K562 (cell line): ENCODE data around the gene PYGO2. TPM values are rescaled to one million over a fixed set of nuclear protein-coding genes. Genes with fewer than 3 reads are reported as not detected.
A peak's percentile ranks its signal among the peaks of the same experiment; 100 is the strongest.

ENCODE experiments used
- CEBPG ChIP-seq, 3 experiments: fragments of 200-800 bp in 1 of 3; sonication (Bioruptor generic) in 1 of 3; sonication (generic) in 1 of 3; formaldehyde crosslinking in 1 of 3; IDR thresholded peaks in 2 of 3; conservative IDR thresholded peaks in 1 of 3; 2 replicates each; pipeline versions ENCODE4 v1.6.1 to v1.8.0; 2016 to 2022; ENCODE audit warnings: missing compliant biosample characterization in 2 of 3, missing genetic modification characterization in 2 of 3, mild to moderate bottlenecking in 1 of 3, missing genetic modification reagents in 1 of 3
- E2F6 ChIP-seq, 2 experiments: IDR thresholded peaks; 2 replicates each; pipeline ENCODE4 v1.6.1; 2011; ENCODE audit warnings: borderline replicate concordance in 1 of 2, control low read depth in 1 of 2, low read depth in 1 of 2, low read length in 1 of 2, mild to moderate bottlenecking in 1 of 2, mixed read lengths in 1 of 2, moderate library complexity in 1 of 2; ENCODE audit not compliant: insufficient read depth in 1 of 2, insufficient read length in 1 of 2, poor library complexity in 1 of 2, severe bottlenecking in 1 of 2; ENCODE audit errors: extremely low read depth in 1 of 2
- FOXJ2 ChIP-seq: fragments of 200-800 bp; sonication (Bioruptor generic); IDR thresholded peaks from 2 replicates; pipeline ENCODE4 v1.6.1; 2016; ENCODE audit warnings: missing genetic modification characterization, missing compliant biosample characterization
- HMBOX1 ChIP-seq: sonication (generic); IDR thresholded peaks from 2 replicates; pipeline ENCODE4 v1.6.1; 2016
- MEF2D ChIP-seq: conservative IDR thresholded peaks from 2 replicates; pipeline ENCODE4 v1.6.1; 2016; ENCODE audit warnings: low read depth, missing genetic modification characterization, missing compliant biosample characterization
- MTA3 ChIP-seq: fragments of 450-650 bp; formaldehyde crosslinking; IDR thresholded peaks from 2 replicates; pipeline ENCODE4 v1.6.1; 2017; ENCODE audit warnings: mild to moderate bottlenecking, borderline replicate concordance
- ZBTB40 ChIP-seq, 2 experiments: fragments of 450-650 bp in 1 of 2; sonication (generic) in 1 of 2; formaldehyde crosslinking in 1 of 2; IDR thresholded peaks; 2 replicates each; pipeline versions ENCODE4 v1.7.1 to v1.9.0; 2016 to 2022; ENCODE audit warnings: inconsistent platforms in 1 of 2, mild to moderate bottlenecking in 1 of 2, missing genetic modification reagents in 1 of 2
- ZHX1 ChIP-seq: fragments of 150-350 bp; conservative IDR thresholded peaks from 2 replicates; pipeline ENCODE4 v1.6.1; 2014; ENCODE audit warnings: low read length
- ZNF780A ChIP-seq: fragments of 250-450 bp; sonication (Bioruptor Pico); IDR thresholded peaks from 2 replicates; pipeline ENCODE4 v1.5.0; 2021; ENCODE audit warnings: mild to moderate bottlenecking
- polyA plus RNA-seq, 8 experiments: library from polyadenylated mRNA; depleted of rRNA in 4 of 8; stranded (reverse) in 5 of 8; unstranded in 3 of 8; fragments of >200 nt; fragmentation: Nextera tagmentation in 2 of 8; fragmentation: Illumina TruSeq in 1 of 8; extraction: Ambion mirVana in 2 of 8; extraction: Trizol in 1 of 8; gene quantifications; 2 replicates each; pipeline versions ENCODE4 v1.2.1 to v1.2.3, GENCODE V29; 2011 to 2014; ENCODE audit warnings: inconsistent platforms in 1 of 8, missing spikeins in 1 of 8
- total RNA-seq, 7 experiments: library from RNA; depleted of rRNA in 6 of 7; stranded (reverse); fragments of >200 nt in 6 of 7; fragmentation: Illumina TruSeq in 2 of 7; extraction: Trizol in 2 of 7; gene quantifications; 2 replicates each; pipeline versions ENCODE4 v1.2.1 to v1.2.3, GENCODE V29; 2011 to 2021; ENCODE audit warnings: low replicate concordance in 1 of 7

The PYGO2 gene
- total and polyA plus RNA-seq, 9 of the 15 experiments (the other 6 are each of a cell fraction or from before 2014, with no cell fraction given) = 8.3 to 36.2 (median 18.2) TPM

GRCh38 chr1:155004352-155005075, 42.9 kb upstream of the PYGO2 start (continued):
- TF ChIP-seq ZBTB40 (IDR thresholded peaks at IDR 0.05) = peak; percentile 49
- TF ChIP-seq ZBTB40 (CRISPR knock-in tag; IDR thresholded peaks at IDR 0.05) = no peak
- no peak for TF ChIP-seq E2F6 (IDR thresholded peaks at IDR 0.05; ENCODE audit: borderline replicate concordance in 1 of 2, extremely low read depth in 1 of 2, insufficient read depth in 1 of 2, insufficient read length in 1 of 2, low read depth in 1 of 2, low read length in 1 of 2, poor library complexity in 1 of 2, severe bottlenecking in 1 of 2)
- TF ChIP-seq HMBOX1 = 0 out of 2 replicates have a peak, but pooled peaks have one; percentile 10
- TF ChIP-seq FOXJ2 (tag) = no peak
- 0 out of 2 replicates have a peak, but pooled peaks have one; percentile 24 for TF ChIP-seq ZNF780A (CRISPR knock-in tag)
- 0 out of 2 replicates have a peak, but pooled peaks have one; percentile 46 for TF ChIP-seq MTA3
- no peak for TF ChIP-seq MEF2D
- no peak for TF ChIP-seq ZHX1
- peak; percentile 85 for TF ChIP-seq CEBPG (CRISPR knock-in tag; IDR thresholded peaks at IDR 0.05)
- TF ChIP-seq CEBPG (tag; conservative IDR thresholded peaks at IDR 0.05 in 1 of 2, IDR thresholded peaks at IDR 0.05 in 1 of 2) = no peak; a peak in 1 of 4 replicates
